ENCODE data around the gene SNRNP48. TPM values are rescaled to one million over a fixed set of nuclear protein-coding genes. Genes with fewer than 3 reads are reported as not detected.

SNRNP48 gene
- total and polyA plus RNA-seq, 2 of the 4 experiments (the other 2 are of a cell fraction): 5.2 to 6.2 TPM

DNA sequence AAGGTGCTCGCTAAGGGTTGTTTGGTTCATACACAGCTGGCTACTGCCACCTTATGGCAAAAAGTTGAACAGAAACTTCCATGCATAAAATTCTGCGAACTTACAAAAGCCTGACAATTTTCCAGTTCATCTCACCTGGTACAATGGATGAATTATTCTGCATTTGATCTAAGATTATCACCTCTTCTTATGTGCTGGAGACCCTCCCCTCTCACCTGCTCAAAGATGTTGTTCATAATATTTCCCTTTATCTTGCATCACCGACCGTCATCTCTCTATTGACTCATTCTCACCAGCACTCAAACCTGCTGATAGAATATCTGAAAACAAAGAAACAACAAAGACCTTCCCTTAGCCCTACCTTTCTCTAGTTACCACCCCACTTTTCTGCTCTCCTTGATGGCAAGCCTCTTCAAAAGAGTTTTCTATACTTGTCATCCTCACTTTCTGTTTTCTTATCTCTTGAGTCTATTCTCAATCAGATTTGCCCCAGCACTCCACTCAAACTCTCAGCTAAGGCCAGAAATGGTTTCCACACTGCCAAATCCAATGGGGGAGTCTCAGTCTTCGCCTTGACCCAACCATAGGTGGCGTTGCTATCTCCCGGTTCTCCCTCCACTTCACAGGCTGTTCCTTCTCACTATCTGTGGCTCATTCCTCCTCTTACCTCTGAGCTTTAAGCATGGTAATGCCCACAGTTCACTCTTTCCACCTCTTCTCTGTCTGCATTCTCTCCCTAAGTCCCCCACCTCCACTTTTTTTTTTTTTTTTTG, 25.8 kb downstream of the SNRNP48 start:
- intact Hi-C loops (cut with micrococcal nuclease) (loop anchor here (1.0 to 5.0 kb wide), 4 partner anchors 339 to 938 kb away; no protein-coding TSS in a partner anchor), dilution Hi-C loops (cut with HindIII; ENCODE audit: low sequenced_read_pairs, unreplicated experiment) (no loop called here), in situ Hi-C loops (cut with MboI; ENCODE audit: low sequenced_read_pairs) (loop anchor here (25.0 kb wide), 1 partner anchor 928 kb away; no protein-coding TSS in a partner anchor)
- Histone ChIP-seq H4K91ac (ENCODE audit: insufficient read depth, low read depth, low read length) (no peak overlapping the region), H2BK120ac (ENCODE audit: low read depth, low read length) (no peak overlapping the region), H3K9me3 (ENCODE audit: control insufficient read depth, insufficient read depth, low read length) (no peaks in the 10 kb centered on the region), H3K23ac (ENCODE audit: low read depth, low read length) (no peak overlapping the region), H3K9ac (ENCODE audit: low read depth, low read length) (no peak overlapping the region), H4K20me1 (ENCODE audit: insufficient read depth, low read length) (no peaks in the 10 kb centered on the region), H2BK5ac (ENCODE audit: low read depth, low read length, poor library complexity, severe bottlenecking) (no peak overlapping the region), H3K18ac (ENCODE audit: low read depth, low read length) (no peak overlapping the region), H2AK9ac (replicated peaks; ENCODE audit: low read depth, low read length, poor library complexity) (no peak overlapping the region), H2AK5ac (ENCODE audit: low read depth, low read length) (no peak overlapping the region), H4K8ac (ENCODE audit: low read depth in 2 of 2, low read length in 2 of 2) (no peak overlapping the region), H4K5ac (ENCODE audit: low read depth, low read length) (no peak overlapping the region), H3K4me1 (ENCODE audit: control insufficient read depth, insufficient read depth, low read length) (peaks cover 4% of the 10 kb centered on the region; the same call in 1 of the 2 replicates), H3K27ac (ENCODE audit: insufficient read depth, low read length) (no peak overlapping the region), H2BK20ac (ENCODE audit: low read depth, low read length) (no peak overlapping the region), H3K4me2 (ENCODE audit: low read depth, low read length) (peak overlapping the region; percentile 53; the same call in 1 of the 2 replicates), H3K36me3 (ENCODE audit: control insufficient read depth, insufficient read depth, low read length) (peaks cover 10% of the 10 kb centered on the region), H3K79me1 (ENCODE audit: low read depth in 1 of 2, low read length in 2 of 2) (no peaks in the 10 kb centered on the region), H3K14ac (replicated peaks; ENCODE audit: low read depth, low read length) (no peak overlapping the region), H2AFZ (replicated peaks; ENCODE audit: low read length, poor library complexity) (no peak overlapping the region), H3K4ac (ENCODE audit: low read depth, low read length) (no peak overlapping the region), H3K27me3 (ENCODE audit: control insufficient read depth, insufficient read depth, low read length) (0 out of 2 replicates have a peak, but pooled peaks cover 1% of the 10 kb centered on the region), H3K9me1 (ENCODE audit: insufficient read depth, low read length) (no peaks in the 10 kb centered on the region), H2BK15ac (ENCODE audit: low read depth, low read length) (no peak overlapping the region), H3K56ac (ENCODE audit: extremely low read depth, insufficient read depth, low read length) (no peak overlapping the region), H3K4me3 (ENCODE audit: insufficient read depth, low read depth, low read length) (peak overlapping the region; percentile 13; the same call in 1 of the 2 replicates)
- ATAC-seq (ENCODE audit: low read depth): peak; percentile 66
- WGBS, 2 experiments (ENCODE audit: extremely low coverage in 2 of 2, insufficient read length in 1 of 2): 40% methylated on average over 5 of the region's 7 CpGs; no CpG with 5 or more reads in 1 of the 2 experiments
- peak; percentile 65 for DNase-seq
- TF ChIP-seq RCOR1 (IDR thresholded peaks at IDR 0.05; ENCODE audit: insufficient replicate concordance, low read length): no peak
- no peak for TF ChIP-seq CHD1 (IDR thresholded peaks at IDR 0.05; ENCODE audit: low read depth, low read length)
- no peak for TF ChIP-seq MXI1 (IDR thresholded peaks at IDR 0.05; ENCODE audit: borderline replicate concordance, low read depth, low read length)
- TF ChIP-seq RFX5 (IDR thresholded peaks at IDR 0.05; ENCODE audit: low read depth, low read length): no peak
- TF ChIP-seq, protein P1, sequence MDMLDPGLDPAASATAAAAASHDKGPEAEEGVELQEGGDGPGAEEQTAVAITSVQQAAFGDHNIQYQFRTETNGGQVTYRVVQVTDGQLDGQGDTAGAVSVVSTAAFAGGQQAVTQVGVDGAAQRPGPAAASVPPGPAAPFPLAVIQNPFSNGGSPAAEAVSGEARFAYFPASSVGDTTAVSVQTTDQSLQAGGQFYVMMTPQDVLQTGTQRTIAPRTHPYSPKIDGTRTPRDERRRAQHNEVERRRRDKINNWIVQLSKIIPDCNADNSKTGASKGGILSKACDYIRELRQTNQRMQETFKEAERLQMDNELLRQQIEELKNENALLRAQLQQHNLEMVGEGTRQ (IDR thresholded peaks at IDR 0.05; ENCODE audit: low read depth, low read length): no peak
- no peak for TF ChIP-seq BHLHE40 (IDR thresholded peaks at IDR 0.05; ENCODE audit: low read depth, low read length)
- TF ChIP-seq FOS (IDR thresholded peaks at IDR 0.05; ENCODE audit: low read depth, low read length): no peak
- peak; percentile 67 for TF ChIP-seq SMC3 (IDR thresholded peaks at IDR 0.05; ENCODE audit: low read depth, low read length)
- TF ChIP-seq NFE2L2 (IDR thresholded peaks at IDR 0.05; ENCODE audit: low read depth, low read length): no peak
- TF ChIP-seq RAD21 (IDR thresholded peaks at IDR 0.05; ENCODE audit: low read length): peak; percentile 80
- TF ChIP-seq MAZ (IDR thresholded peaks at IDR 0.05; ENCODE audit: borderline replicate concordance, low read depth, low read length): no peak
- TF ChIP-seq, protein P2, sequence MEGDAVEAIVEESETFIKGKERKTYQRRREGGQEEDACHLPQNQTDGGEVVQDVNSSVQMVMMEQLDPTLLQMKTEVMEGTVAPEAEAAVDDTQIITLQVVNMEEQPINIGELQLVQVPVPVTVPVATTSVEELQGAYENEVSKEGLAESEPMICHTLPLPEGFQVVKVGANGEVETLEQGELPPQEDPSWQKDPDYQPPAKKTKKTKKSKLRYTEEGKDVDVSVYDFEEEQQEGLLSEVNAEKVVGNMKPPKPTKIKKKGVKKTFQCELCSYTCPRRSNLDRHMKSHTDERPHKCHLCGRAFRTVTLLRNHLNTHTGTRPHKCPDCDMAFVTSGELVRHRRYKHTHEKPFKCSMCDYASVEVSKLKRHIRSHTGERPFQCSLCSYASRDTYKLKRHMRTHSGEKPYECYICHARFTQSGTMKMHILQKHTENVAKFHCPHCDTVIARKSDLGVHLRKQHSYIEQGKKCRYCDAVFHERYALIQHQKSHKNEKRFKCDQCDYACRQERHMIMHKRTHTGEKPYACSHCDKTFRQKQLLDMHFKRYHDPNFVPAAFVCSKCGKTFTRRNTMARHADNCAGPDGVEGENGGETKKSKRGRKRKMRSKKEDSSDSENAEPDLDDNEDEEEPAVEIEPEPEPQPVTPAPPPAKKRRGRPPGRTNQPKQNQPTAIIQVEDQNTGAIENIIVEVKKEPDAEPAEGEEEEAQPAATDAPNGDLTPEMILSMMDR (conservative IDR thresholded peaks at IDR 0.05; ENCODE audit: low read depth, low read length): peak; percentile 82
- TF ChIP-seq MAFK (IDR thresholded peaks at IDR 0.05; ENCODE audit: low read depth, low read length): no peak
- ChIA-PET CTCF (interaction anchor here (0.6 to 2.1 kb wide), 9 partner anchors 9 to 910 kb away, joined by 3 to 9 read pairs (median 5); no protein-coding TSS in a partner anchor), POLR2A (ENCODE audit: unreplicated experiment) (interaction anchor here (0.6 to 0.7 kb wide), 2 partner anchors 43 to 338 kb away, joined by 3 to 7 read pairs; no protein-coding TSS in a partner anchor)
- BruUV-seq (replicated peaks): no TSS peak
